Prostate gland (tissue), 2 donors: ENCODE measurements around the gene NCOA6.

Source experiments
- CTCF ChIP-seq, 4 experiments: fragments of 200-600 bp in 2 of 4; fragments of 450-650 bp in 2 of 4; sonication (generic) in 2 of 4; IDR thresholded peaks; 1 replicate in 3 of 4; 2 replicates in 1 of 4; pipeline ENCODE4 v1.5.1; 2016 to 2019; ENCODE audit warnings: antibody characterized with exemption in 4 of 4, mild to moderate bottlenecking in 2 of 4, moderate library complexity in 2 of 4
- POLR2AphosphoS5 ChIP-seq: sonication (generic); formaldehyde crosslinking; IDR thresholded peaks from one replicate; pipeline ENCODE4 v1.6.1; 2017; ENCODE audit warnings: antibody characterized with exemption

- TF ChIP-seq CTCF (IDR thresholded peaks at IDR 0.05) (peak; percentile 41 to 96 (median 82)), POLR2AphosphoS5 (peak; percentile 77)
Measured at GRCh38 chr20:34874094-34874654, 48.7 kb upstream of the NCOA6 start.
